ENCODE results near the gene CDCA7L.

- TF ChIP-seq CTCF (conservative IDR thresholded peaks at IDR 0.05; ENCODE audit: low read length) (no peak), EZH2phosphoT487 (IDR thresholded peaks at IDR 0.05; ENCODE audit: borderline replicate concordance) (no peak)
Measured at GRCh38 chr7:21893401-21893800, 52.3 kb downstream of the CDCA7L start.

All from Loucy (cell line).